NCI-H510A treated with DMSO at 0.1 percent for 48 hours (cell line): ENCODE data around the gene ZNF85.
A peak's percentile ranks its signal among the peaks of the same experiment; 100 is the strongest.
"Not testable (repeated sequence)": the region's sequence is repeated elsewhere in the genome, so short reads cannot be mapped to it uniquely, and the experiment has no call there.

Experiments used
- DNase-seq: peaks from one replicate; lab custom pipeline; 2025; lab: John Stamatoyannopoulos, UW

ZNF85 gene

GRCh38 chr19:20923077-20923871 lies at the start of gene ZNF85:
Gene ZNF85, plus strand, starts transcription at chr19:20923251. Its CDS starts 150 bp downstream, at chr19:20923401.
- DNase-seq = peak; percentile 90

DNA sequence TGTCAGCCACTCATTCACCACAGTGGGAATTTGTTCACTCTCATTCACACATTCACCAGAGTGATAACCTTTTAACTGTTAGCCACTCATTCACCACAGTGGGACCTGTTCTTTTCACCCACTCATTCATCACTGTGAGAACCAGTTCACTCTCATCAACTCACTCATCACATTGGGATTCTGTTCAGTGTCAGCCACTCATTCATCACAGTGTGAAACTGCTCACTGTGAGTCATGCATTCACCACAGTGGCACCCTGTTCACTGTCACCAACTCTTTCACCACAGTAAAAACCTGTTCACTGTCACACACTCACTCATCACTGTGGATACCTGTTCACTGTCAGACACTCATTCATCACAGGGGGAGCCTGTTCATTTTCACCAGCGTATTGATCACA lies 43.5 kb upstream of the ZNF85 start:
- no peak for DNase-seq

DNA sequence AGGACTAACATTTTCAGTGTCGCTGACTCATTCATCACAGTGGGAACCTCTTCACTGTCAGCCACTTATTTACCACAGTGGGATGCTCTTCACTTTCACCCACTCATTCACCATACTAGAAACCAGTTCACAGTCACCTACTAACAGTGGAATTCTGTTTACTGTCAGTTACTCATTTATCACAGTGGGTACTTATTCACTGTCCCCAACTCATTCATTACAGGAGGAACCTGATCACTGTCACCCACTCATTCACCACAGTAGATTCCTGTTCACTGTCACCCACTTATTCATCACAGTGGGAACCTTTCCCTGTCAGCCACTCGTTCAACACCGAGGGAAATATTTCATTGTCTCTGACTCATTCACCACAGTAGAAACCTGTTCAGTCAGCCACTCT lies 10.1 kb upstream of the ZNF85 start:
- DNase-seq = no peak

DNA sequence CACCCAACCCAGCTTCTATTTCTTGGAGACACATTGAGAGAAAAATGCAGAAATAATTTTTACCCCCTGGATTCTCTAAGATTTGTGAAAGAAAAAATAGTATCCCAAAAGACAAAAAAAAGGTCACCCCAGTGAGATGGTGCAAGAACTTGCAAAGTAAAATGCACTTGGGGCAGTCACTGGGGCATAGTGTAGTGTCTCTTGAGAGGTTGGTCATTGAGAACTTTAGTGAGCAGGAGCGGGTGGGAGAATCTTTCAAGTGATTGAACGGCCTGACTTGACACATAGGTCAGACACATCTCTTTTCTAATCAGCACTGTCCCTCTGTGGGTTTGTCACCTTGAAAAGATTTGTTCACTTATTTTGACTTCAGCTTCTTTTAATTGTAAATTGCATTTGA lies 2.4 kb downstream of the ZNF85 start:
- no peak for DNase-seq

DNA sequence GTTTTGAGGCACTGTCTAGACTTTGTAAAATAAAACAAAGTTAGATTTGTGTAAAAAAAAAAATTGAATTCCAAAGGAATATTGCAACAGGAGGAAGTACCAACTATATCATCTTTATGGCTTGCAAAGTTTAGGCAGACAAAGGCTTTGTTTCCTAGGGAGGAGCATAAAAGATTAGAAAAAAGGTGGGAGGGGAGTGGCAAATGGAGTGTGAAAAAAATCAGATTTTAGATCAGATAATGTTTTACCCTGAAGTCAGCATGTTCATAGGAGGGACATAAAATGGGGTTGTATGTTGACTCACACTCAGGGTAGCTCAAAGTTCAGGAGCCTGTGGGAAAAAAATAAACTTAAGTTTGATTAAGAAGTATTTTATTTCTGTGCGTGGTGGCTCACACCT lies 3.7 kb downstream of the ZNF85 start:
- DNase-seq = no peak

- DNase-seq = no peak
Measured at GRCh38 chr19:20928371-20928770, 5.3 kb downstream of the ZNF85 start.

DNA sequence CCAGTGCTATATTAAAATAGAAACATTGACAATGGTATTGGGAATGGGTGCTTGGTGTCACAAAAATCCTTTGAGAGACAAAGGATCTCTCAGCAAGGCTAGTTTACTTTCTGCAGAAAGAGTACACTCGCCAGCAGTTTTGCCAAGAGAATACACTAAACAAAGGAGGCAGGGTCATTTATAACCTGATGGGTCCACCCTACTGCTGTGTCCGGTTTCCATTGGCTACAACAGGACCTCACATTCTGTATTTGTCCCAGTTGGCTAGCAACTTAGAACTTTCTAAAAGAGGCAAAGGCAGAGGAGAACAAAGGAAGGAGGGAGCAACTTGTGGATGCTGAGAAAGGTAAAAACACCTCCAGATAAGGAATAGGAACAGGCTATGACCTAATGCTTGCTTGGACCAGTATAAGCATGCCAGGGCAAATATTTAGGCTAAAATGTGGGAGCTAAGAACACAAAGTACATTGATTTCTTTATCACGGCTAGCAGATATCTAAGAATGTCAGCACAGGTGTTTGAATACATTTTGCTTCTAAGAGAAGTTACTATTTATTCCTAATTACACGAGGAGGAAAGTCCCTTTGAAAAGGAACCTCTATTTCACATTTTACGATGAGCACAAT lies 13.4 kb downstream of the ZNF85 start:
- not testable (repeated sequence) for DNase-seq

GRCh38 chr19:20952561-20953095 lies 29.6 kb downstream of the ZNF85 start:
- not testable (repeated sequence) for DNase-seq

DNA sequence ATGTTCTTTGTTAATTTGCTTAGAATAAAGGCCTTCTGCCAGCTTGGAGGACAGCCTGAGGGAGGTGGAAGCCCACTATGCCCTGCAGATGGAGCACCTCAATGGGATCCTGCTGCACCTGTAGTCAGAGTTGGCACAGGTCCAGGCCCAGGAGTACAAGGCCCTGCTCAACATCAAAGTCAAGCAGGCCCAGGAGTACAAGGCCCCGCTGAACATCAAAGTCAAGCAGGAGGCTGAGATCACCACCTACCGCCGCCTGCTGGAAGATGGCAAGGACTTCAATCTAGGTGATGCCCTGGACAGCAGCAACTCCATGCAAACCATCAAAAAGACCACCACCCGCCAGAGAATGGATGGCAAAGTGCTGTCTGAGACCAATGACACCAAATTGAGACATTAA lies 41.7 kb downstream of the ZNF85 start:
- DNase-seq = no peak

DNA sequence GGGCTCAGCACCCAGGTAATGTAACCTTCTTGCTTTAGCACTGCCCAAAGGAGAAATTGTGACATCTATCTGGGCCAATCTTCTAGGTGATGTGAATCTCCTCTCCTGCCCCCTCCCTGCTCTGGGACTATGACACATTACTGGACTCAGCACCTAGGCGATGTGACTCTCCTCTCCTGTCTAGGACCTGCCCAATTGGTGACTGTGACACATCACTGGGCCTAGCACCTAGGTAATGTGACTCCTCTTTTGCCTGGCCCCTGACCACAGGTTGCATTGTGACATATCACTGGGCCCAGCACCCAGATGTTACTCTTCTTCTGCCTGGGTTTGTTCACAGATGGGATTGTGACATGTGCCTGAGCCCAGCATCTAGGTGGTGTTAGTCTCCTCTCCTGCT lies 45.0 kb downstream of the ZNF85 start:
- DNase-seq = no peak

DNA sequence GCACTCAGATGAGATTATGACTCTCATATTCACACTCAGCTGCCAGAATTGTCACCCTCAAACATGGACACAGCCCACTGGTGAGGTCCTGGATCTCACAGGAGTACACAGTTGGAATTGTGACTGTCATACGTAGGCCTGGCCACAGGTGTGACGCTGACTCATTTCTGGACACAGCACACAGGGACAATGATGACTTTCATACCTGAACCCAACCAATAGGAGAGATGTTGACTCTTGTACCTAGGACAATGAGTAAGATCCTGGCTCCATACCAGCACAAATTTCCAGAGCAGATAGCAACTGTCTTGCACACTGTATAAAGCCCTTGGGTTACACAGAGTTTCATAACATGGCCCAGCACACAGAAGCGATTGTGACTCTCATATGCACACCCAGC lies 46.4 kb downstream of the ZNF85 start:
- no peak for DNase-seq

DNA sequence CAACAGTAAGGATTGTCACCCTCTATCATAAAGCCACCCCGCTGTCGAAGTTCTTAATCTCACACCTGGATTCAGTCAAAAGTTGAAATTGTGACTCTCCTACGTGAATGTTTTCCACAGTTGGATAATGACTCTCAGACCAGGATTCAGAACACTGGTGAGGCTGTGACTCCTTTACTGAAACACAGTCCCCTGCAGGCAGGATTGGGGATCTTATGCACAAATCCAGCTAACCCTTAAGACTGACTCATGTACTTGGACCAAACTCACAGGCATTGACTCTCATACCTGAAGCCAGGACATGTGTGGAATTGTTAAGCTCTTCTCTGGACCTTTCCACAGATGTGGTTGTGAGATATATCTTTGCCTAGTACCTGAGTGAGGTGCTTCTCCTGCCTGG lies 46.8 kb downstream of the ZNF85 start:
- no peak for DNase-seq

DNA sequence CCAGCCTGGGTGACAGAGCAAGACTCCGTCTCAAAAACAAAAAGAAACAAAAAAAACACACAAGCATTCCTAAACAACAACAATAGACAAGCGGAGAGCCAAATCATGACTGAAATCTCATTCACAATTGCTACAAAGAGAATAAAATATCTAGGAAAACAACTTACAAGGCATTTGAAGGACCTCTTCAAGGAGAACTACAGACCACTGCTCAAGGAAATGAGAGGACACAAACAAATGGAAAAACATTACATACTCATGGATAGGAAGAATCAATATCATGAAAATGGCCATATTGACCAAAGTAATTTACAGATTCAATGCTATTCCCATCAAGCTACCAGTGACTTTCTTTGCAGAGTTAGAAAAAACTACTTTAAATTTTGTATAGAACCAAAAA lies 69.7 kb downstream of the ZNF85 start:
- not testable (repeated sequence) for DNase-seq

DNA sequence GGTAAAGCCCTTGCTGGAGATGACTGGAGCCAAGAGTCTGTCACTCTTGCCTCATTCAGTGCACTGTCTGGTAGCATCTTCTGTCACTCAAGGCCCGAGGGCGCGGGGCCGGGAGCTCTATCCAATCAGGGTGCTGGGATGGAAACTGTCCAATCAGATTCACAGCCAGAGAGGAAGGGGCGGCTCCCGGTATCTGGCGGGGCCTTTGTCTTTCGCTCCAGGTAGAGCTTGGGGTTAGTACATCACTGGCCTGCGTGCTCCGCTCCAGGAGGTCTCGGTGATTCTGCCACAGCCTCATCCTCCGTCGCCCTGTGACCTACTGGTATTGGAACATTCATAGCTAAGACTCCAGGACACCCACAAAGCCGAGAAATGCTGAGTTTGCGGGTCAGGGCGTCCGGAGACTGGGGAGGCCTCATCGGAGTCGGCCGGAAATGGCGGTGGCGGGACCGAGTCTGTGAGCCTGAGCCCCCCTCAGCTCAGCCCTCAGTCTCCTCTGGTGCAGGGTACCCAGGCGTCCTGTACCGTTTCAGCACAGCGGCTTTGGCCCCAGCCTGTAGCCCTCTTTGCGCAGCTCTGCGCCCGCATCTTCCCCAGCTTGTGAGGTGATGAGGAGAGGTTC lies 76.8 kb downstream of the ZNF85 start:
- DNase-seq = peak; percentile 73
